ENCODE results near the gene ERN1. TPM values are rescaled to one million over a fixed set of nuclear protein-coding genes. Genes with fewer than 3 reads are reported as not detected.
"Not testable (repeated sequence)": the region's sequence is repeated elsewhere in the genome, so short reads cannot be mapped to it uniquely, and the experiment has no call there.

ERN1 gene
- total and polyA plus RNA-seq, 8 donors: 10.6 to 45.0 (median 11.5) TPM

- DNase-seq: no peak
- Histone ChIP-seq H3K27me3 (no peaks in the 10 kb centered on the region), H3K27ac (no peak overlapping the region), H3K4me1 (peaks cover 7 to 59% of the 10 kb centered on the region in 2 donors), H3K9me3 (no peaks in the 10 kb centered on the region), H3K36me3 (peaks cover 0 to 5% of the 10 kb centered on the region in 2 donors), H3K4me3 (no peak overlapping the region)
- intact Hi-C loops (cut with DNase I): no loop called here
- no peak for TF ChIP-seq CTCF (IDR thresholded peaks at IDR 0.05)
- no peak for ATAC-seq
Measured at GRCh38 chr17:64125937-64126336, 4.0 kb downstream of the ERN1 start.

GRCh38 chr17:64124609-64125008, 5.3 kb downstream of the ERN1 start:
- Histone ChIP-seq H3K4me3 (no peak overlapping the region), H3K4me1 (peaks cover 5 to 65% of the 10 kb centered on the region in 2 donors), H3K36me3 (peaks cover 0 to 5% of the 10 kb centered on the region in 2 donors), H3K27ac (no peak overlapping the region), H3K27me3 (no peaks in the 10 kb centered on the region), H3K9me3 (no peaks in the 10 kb centered on the region)
- intact Hi-C loops (cut with DNase I): no loop called here
- no peak for ATAC-seq
- no peak for TF ChIP-seq CTCF (IDR thresholded peaks at IDR 0.05)
- no peak for DNase-seq

GRCh38 chr17:64123114-64123513, 6.8 kb downstream of the ERN1 start:
- DNase-seq: no peak
- peaks cover 15 to 69% of the 10 kb centered on the region in 2 donors for H3K4me1 ChIP-seq

GRCh38 chr17:64120972-64121786, 8.8 kb downstream of the ERN1 start:
- ATAC-seq: peak; percentile 7
- H3K36me3 ChIP-seq; H3K27me3 ChIP-seq; H3K4me3 ChIP-seq; intact Hi-C loops (cut with DNase I); DNase-seq; H3K9me3 ChIP-seq: not testable (repeated sequence)
- Histone ChIP-seq H3K27ac (peak overlapping the region; percentile 38 to 58), H3K4me1 (peaks cover 18 to 68% of the 10 kb centered on the region in 2 donors)

More at GRCh38 chr17:64123114-64123513, 6.8 kb downstream of the ERN1 start:
- Histone ChIP-seq H3K27me3 (no peaks in the 10 kb centered on the region), H3K27ac (no peak overlapping the region), H3K9me3 (no peaks in the 10 kb centered on the region), H3K36me3 (peaks cover 0 to 5% of the 10 kb centered on the region in 2 donors), H3K4me3 (no peak overlapping the region)
- ATAC-seq: no peak
- intact Hi-C loops (cut with DNase I): no loop called here
- no peak for TF ChIP-seq CTCF (IDR thresholded peaks at IDR 0.05)

- Histone ChIP-seq H3K9me3 (no peaks in the 10 kb centered on the region), H3K27me3 (no peaks in the 10 kb centered on the region), H3K27ac (peak overlapping the region; percentile 38 to 58), H3K4me3 (no peak overlapping the region), H3K4me1 (peaks cover 18 to 68% of the 10 kb centered on the region in 2 donors), H3K36me3 (peaks cover 0 to 5% of the 10 kb centered on the region in 2 donors)
- intact Hi-C loops (cut with DNase I): no loop called here
- no peak for ATAC-seq
- DNase-seq: no peak
- no peak for TF ChIP-seq CTCF (IDR thresholded peaks at IDR 0.05)
Measured at GRCh38 chr17:64120159-64120810, 9.7 kb downstream of the ERN1 start.
